Hepatocyte (in vitro differentiated cells): ENCODE measurements around the gene SEC23IP.

Source experiments
- CTCF ChIP-seq: fragments of 200-600 bp; sonication (generic); IDR thresholded peaks from 2 replicates; pipeline ENCODE4 v1.5.1; 2016; ENCODE audit warnings: antibody characterized with exemption, mild to moderate bottlenecking; ENCODE audit not compliant: poor library complexity
- EZH2 ChIP-seq: fragments of 200-600 bp; sonication (generic); IDR thresholded peaks from 2 replicates; pipeline ENCODE4 v1.6.1; 2016; ENCODE audit warnings: antibody characterized with exemption, mild to moderate bottlenecking, borderline replicate concordance
- EZH2phosphoT487 ChIP-seq: fragments of 200-600 bp; sonication (generic); IDR thresholded peaks from one replicate; pipeline ENCODE4 v1.6.1; 2018; ENCODE audit warnings: antibody characterized with exemption, mild to moderate bottlenecking, low read depth, moderate library complexity; ENCODE audit not compliant: unreplicated experiment, severe bottlenecking

GRCh38 chr10:119871881-119872609 lies 20.5 kb upstream of the SEC23IP start:
- TF ChIP-seq CTCF (no peak), EZH2 (no peak), EZH2phosphoT487 (no peak)
